LNCAP (cell line): Measurements from ENCODE around the gene HSDL1.

ENCODE experiments used
- TF ChIP-seq, protein P1 (sequence below): fragments of 450-650 bp; IDR thresholded peaks from 2 replicates; pipeline ENCODE4 v1.5.1; 2017; ENCODE audit warnings: mild to moderate bottlenecking

Gene HSDL1

GRCh38 chr16:84132527-84133285 lies 12.3 kb downstream of the HSDL1 start:
- TF ChIP-seq, protein P1, sequence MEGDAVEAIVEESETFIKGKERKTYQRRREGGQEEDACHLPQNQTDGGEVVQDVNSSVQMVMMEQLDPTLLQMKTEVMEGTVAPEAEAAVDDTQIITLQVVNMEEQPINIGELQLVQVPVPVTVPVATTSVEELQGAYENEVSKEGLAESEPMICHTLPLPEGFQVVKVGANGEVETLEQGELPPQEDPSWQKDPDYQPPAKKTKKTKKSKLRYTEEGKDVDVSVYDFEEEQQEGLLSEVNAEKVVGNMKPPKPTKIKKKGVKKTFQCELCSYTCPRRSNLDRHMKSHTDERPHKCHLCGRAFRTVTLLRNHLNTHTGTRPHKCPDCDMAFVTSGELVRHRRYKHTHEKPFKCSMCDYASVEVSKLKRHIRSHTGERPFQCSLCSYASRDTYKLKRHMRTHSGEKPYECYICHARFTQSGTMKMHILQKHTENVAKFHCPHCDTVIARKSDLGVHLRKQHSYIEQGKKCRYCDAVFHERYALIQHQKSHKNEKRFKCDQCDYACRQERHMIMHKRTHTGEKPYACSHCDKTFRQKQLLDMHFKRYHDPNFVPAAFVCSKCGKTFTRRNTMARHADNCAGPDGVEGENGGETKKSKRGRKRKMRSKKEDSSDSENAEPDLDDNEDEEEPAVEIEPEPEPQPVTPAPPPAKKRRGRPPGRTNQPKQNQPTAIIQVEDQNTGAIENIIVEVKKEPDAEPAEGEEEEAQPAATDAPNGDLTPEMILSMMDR, result no peak

- TF ChIP-seq, protein P1, result no peak
These were observed 13.9 kb downstream of the HSDL1 start for GRCh38 chr16:84131117-84131516.

DNA sequence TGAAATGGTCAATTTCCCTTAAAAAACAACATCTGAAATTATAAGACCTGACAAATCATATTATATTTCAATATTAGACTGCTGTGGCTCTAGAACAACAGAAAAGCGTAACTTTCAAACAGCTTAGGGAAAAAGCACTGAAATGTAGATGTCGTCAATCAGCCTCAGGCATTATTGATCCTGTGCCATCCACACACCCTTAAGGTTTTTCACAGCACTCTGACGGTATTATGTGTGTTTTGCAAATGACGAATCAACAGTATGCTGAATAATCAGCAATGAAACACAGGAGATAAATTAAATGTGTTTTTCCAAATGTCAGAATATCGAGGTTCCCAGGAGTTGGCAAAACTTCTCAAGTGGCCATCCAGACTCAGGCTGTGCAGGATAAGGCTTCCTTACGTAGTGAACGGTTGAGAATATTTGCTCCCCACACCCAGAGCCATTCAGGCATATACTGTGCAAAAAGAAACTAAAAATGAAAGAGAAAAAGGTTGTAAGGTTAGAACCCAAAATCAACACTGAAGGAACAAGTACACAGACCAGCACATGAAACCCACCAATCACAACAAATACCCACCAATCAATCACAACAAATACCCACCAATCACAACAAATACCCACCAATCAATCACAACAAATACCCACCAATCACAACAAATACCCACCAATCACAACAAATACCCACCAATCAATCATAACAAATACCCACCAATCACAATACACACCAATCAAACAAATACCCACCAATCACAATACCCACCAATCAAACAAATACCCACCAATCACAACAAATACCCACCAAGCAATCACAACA lies 20.5 kb downstream of the HSDL1 start:
- TF ChIP-seq, protein P1, result no peak

- TF ChIP-seq, protein P1, result no peak
These were observed 24.0 kb downstream of the HSDL1 start for GRCh38 chr16:84121007-84121406.

GRCh38 chr16:84120023-84120422 lies 25.0 kb downstream of the HSDL1 start:
- TF ChIP-seq, protein P1, result no peak

DNA sequence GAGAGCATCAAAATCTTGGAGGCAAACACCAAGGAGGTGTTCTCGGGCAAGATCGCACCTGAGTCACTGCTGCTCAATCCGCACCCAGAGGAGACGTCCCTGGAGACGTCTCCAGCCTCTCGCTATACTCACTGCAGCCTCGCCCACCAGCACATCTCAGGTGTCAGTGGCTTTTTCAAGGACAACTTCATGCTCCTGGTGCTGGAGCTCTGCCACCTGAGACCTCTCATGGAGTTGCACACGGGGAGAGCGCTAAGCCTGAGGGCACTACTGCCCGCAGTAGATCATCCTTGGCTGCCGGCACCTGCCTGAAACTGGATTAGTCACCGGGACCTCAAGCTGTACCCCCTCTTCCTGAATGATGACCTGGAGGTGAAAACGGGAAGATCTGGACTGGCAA lies 25.6 kb downstream of the HSDL1 start:
- TF ChIP-seq, protein P1, result no peak

- TF ChIP-seq, protein P1, result no peak
These were observed 27.5 kb downstream of the HSDL1 start for GRCh38 chr16:84117494-84117843.
